Ovary (tissue), 3 donors: ENCODE data around the gene GNA14.

Experiments
- EP300 ChIP-seq: sonication (generic); formaldehyde crosslinking; IDR thresholded peaks from one replicate; pipeline ENCODE4 v1.6.1; 2017; ENCODE audit warnings: antibody characterized with exemption
- POLR2A ChIP-seq: fragments of 450-650 bp; IDR thresholded peaks from one replicate; pipeline ENCODE4 v1.6.1; 2017; ENCODE audit warnings: antibody characterized with exemption, mild to moderate bottlenecking, moderate library complexity
- TF ChIP-seq, protein P1 (sequence below), 3 donors: fragments of 450-650 bp in 2 of 3; fragments of 200-600 bp in 1 of 3; IDR thresholded peaks; one replicate each; pipeline versions ENCODE4 v1.5.1 to v1.8.0; 2016 to 2022; ENCODE audit warnings: antibody characterized with exemption in 3 of 3, mild to moderate bottlenecking in 1 of 3
- donor health status: DM: no; HTN: no; CAD: no.

DNA sequence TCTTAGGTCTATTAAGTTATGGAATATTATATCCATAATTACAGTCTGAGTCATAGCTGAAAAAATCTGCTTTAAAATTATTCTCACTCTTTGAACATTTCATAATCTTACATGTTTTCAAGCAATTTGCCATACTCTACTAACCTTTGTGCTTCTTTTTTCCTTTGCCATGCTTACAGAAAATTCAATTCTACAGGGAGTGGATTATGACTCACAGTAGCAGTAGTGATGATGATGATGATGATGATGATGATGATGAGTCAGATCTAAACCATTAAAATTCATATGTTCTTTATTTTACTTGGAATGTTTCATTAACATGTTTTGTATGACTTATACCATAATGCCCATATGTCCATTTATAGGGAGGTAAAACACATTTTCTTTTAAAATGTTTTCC, 263.7 kb downstream of the GNA14 start:
- TF ChIP-seq, protein P1, sequence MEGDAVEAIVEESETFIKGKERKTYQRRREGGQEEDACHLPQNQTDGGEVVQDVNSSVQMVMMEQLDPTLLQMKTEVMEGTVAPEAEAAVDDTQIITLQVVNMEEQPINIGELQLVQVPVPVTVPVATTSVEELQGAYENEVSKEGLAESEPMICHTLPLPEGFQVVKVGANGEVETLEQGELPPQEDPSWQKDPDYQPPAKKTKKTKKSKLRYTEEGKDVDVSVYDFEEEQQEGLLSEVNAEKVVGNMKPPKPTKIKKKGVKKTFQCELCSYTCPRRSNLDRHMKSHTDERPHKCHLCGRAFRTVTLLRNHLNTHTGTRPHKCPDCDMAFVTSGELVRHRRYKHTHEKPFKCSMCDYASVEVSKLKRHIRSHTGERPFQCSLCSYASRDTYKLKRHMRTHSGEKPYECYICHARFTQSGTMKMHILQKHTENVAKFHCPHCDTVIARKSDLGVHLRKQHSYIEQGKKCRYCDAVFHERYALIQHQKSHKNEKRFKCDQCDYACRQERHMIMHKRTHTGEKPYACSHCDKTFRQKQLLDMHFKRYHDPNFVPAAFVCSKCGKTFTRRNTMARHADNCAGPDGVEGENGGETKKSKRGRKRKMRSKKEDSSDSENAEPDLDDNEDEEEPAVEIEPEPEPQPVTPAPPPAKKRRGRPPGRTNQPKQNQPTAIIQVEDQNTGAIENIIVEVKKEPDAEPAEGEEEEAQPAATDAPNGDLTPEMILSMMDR (IDR thresholded peaks at IDR 0.05) = no peak
- TF ChIP-seq POLR2A = no peak
- no peak for TF ChIP-seq EP300
